Ecto neural progenitor cell (in vitro differentiated cells): ENCODE data around the gene WNT6.

Experiments used
- DNase-seq: peaks from one replicate; pipeline ENCODE4 v3.0.0-alpha.2; 2018; ENCODE audit warnings: low spot score

WNT6 gene

GRCh38 chr2:218858138-218858445 is 1.5 kb upstream of the WNT6 start:
- DNase-seq: no peak

- DNase-seq: peak; percentile 64
Observed at GRCh38 chr2:218858671-218859555, 692 bp upstream of the WNT6 start.

GRCh38 chr2:218859988-218860831 is 605 bp downstream of the WNT6 start:
- peak; percentile 50 for DNase-seq

- peak; percentile 94 for DNase-seq
Observed at GRCh38 chr2:218860950-218861381, 1.4 kb downstream of the WNT6 start.

GRCh38 chr2:218861645-218862318 is 2.2 kb downstream of the WNT6 start:
- DNase-seq: no peak

- DNase-seq: no peak
Observed at GRCh38 chr2:218863021-218863520, 3.5 kb downstream of the WNT6 start.

GRCh38 chr2:218865396-218865795 is 5.8 kb downstream of the WNT6 start:
- no peak for DNase-seq

GRCh38 chr2:218865999-218866398 is 6.4 kb downstream of the WNT6 start:
- no peak for DNase-seq

- DNase-seq: no peak
Observed at GRCh38 chr2:218867900-218868299, 8.3 kb downstream of the WNT6 start.

- no peak for DNase-seq
Observed at GRCh38 chr2:218869064-218869463, 9.5 kb downstream of the WNT6 start.

GRCh38 chr2:218870984-218871344 is 11.4 kb downstream of the WNT6 start:
- no peak for DNase-seq

- DNase-seq: no peak
Observed at GRCh38 chr2:218871345-218872302, 12.0 kb downstream of the WNT6 start.

- DNase-seq: no peak
Observed at GRCh38 chr2:218872645-218873358, 13.2 kb downstream of the WNT6 start.

- no peak for DNase-seq
Observed at GRCh38 chr2:218873359-218874194, 14.0 kb downstream of the WNT6 start.

- DNase-seq: no peak
Observed at GRCh38 chr2:218875692-218876246, 16.2 kb downstream of the WNT6 start.

- peak; percentile 84 for DNase-seq
Observed at GRCh38 chr2:218876562-218877219, 17.1 kb downstream of the WNT6 start.

- no peak for DNase-seq
Observed at GRCh38 chr2:218877331-218877730, 17.7 kb downstream of the WNT6 start.

GRCh38 chr2:218877891-218878290 is 18.3 kb downstream of the WNT6 start:
- no peak for DNase-seq

GRCh38 chr2:218878486-218878885 is 18.9 kb downstream of the WNT6 start:
- no peak for DNase-seq
